ENCODE measurements around the gene SFXN4.
"Not testable (repeated sequence)": the region's sequence is repeated elsewhere in the genome, so short reads cannot be mapped to it uniquely, and the experiment has no call there.

SFXN4 gene

DNA sequence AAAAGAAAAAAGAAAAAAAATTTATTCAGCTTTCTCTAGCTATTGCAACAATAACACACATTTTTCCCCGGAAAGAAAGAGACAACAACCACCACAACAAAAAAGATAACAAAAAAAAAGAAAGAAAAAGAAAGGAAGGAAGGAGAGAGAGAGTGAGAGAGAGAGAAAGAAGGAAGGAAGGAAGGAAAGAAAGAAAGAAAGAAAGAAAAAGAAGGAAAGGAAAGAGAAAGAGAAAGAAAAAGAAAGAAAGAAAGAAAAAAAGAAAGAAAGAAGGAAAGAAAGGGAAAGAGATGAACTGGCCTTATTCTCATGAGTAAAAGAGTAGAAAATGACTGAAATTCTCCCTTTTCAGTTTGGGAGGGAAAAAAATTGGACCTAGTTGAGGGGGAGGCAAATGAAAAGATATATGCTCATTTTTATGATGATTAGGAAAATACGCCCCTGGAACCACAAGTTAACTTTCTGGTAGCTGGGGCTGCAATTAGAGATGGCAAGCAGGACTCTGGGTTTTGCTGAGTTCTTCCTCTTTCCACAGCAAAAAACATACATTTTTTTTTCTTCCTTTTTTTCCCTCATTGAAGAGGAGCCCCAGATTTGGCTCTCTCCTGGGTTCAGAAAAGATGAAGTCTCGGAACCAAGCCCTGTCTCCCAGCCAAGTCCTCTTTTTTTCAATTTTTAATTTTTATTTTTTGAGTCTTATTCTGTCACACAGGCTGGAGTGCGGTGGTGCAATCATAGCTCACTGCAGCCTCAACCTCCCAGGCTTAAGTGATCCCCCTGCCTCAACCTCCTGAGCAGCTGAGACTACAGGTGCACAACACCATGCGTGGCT lies 25.7 kb upstream of the SFXN4 start:
- no peak for DNase-seq (ENCODE audit: low spot score)

DNA sequence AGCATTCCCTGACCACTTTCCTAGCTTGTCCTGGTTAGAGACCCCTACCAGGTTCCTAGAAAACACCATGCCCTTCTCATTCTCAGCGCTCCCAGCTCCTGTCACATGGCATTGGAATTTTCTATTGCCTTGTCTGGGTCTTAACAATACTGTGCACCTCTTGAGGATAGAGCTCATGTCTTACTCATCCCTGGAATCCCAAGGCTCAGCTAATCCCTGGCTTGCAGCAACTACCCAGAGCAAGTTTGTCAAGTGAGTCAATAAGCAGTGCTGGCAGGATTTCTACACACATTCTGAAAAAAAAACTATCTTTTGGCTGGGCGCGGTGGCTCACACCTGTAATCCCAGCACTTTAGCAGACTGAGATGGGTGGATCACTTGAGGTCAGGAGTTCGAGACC lies 24.8 kb upstream of the SFXN4 start:
- DNase-seq (ENCODE audit: low spot score): no peak

DNA sequence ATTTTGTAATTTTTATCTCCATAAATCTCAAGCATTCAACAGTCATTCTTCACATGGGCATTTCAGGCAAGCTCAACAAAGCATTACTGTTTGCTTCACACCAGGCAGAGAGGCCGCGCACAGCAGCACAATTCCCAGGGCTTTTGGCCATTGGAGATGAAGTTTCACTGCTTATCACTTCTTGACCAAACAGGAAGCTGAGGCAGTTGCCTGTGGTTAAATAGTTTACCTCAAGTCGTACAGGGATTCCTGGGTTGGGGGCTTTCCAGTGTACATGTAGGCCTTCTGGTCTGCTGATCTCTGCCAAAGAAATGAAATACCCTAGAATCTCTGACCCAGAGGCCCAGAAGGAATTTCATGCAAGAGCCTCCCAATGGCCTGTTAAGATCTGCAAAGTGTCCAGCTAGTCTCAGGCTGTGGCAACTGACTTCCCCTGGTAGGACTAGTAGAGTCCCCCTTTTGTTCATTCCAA lies 24.3 kb upstream of the SFXN4 start:
- no peak for DNase-seq (ENCODE audit: low spot score)

DNA sequence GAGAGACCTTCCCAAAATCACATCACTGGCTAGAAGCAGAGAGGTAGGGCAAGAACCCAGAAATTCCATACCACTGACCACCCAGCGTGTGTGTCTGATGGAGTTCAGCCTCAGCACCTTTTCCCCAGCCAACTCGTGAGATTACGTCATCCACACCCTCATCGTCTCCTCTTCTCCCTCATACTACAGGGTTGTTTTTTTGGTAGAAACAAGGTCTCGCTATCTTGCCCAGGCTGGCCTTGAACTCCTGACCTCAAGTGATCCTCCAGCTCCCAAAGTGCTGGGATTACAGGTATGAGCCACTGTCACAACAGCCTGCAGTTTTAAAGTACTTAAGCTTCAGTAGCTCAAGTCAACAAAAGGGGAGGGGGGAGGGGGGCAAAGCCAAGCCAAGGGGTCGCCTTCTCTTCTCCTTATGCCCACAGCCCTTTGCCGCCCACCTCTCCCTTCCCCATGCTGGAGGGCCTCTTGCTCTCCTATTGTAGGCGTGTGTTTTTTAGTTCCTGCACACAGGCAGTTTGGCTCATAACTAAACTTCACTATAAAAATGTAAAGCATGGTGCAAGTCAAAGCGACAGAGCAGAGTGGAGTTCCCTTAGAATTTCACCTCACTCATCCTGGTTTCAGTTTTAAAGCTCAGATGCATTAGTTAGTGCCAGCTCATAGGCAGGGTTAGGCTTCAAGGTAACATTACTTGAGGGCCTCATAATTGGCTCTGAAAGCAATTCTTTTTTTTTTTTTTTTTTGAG lies 18.3 kb upstream of the SFXN4 start:
- no peak for DNase-seq (ENCODE audit: low spot score)

DNA sequence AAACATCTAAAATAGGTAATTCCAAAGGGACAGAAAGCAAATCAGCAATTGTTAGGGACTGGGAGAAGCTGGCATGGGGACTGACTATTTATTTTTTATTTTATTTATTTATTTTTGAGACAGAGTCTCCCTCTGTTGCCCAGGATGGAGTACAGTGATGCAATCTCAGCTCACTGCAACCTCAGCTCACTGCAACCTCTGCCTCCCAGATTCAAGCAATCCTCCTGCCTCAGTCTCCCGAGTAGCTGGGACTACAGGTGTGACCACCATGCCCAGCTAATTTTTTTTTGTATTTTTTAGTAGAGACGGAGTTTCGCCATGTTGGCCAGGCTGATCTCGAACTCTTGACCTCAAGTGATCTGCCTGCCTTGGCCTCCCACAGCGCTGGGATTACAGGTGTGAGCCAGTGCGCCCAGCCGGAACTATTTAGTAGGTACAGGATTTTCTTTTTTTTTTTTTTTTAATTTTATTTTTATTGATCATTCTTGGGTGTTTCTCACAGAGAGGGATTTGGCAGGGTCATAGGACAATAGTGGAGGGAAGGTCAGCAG lies 15.4 kb upstream of the SFXN4 start:
- not testable (repeated sequence) for DNase-seq (ENCODE audit: low spot score)

DNA sequence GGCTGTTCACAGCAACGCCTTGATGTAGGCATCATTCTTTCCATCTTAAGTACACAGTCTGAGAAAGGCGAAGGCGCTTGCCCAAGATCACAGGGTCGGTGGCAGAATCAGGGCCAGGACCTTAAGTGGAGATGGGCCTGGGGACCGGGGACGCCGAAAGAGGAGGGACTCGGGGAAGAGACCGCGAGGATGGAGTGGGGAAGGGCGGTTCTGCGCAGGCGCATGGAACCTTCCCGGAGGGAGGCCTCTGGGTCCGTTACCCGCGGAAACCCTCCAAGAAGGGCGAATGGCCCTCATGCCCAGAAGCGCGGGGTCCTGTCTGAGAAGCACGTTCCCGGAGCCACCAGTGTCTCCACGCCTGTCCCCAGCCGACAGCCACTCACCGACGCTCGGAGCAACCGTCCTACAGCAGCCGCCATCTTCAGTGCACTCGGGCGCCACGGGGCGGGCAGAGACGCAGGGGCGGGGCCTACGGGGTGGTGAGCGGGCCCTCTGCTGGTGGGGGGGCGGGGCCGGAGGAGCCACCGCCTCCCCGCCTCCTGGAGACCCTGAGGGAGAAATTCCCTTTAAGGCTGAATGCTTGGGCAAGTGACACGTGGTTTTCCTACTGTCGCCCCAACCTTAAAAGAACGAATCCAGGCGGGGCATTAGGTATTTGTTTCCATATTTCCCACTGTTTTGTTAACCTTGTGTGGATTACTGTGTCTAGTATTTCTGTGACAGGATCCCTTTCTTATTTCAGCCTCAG lies 13.0 kb upstream of the SFXN4 start, which contains the start of gene PRDX3:
Gene PRDX3 (minus strand): TSS at position 441 of the 748 bp plus-strand sequence. CDS start 22 bp downstream, at position 419.
- peak; percentile 93 for DNase-seq (ENCODE audit: low spot score)

DNA sequence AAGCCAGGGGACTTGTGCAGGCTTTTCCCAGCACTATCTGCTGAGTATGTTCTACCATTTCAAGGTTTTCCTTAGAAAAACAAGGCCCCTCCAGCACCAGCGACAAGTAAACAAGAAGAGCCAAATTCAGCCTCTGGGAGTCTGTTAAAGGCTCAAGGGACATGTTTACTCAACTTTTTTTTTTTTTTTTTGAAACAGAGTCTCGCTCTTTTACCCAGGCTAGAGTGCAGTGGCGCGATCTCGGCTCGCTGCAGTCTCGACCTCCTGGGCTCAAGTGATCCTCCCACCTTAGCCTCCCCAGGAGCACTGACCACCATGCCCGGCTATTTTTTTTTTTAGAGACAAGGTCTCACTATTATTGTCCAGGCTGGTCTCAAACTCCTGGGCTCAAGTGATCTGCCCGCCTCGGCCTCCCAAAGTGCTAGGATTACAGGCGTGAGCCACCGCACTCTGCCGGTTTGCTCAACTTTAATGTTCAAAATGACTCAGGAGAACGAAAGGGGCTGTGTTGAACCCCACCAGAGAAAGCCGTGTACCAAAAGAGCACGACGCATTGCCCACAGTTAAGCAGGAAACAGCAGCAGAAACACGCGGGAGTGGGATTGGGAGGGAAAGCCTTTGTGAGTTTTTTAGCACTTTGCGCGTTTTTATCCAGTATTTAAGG lies 12.3 kb upstream of the SFXN4 start:
- DNase-seq (ENCODE audit: low spot score): no peak

DNA sequence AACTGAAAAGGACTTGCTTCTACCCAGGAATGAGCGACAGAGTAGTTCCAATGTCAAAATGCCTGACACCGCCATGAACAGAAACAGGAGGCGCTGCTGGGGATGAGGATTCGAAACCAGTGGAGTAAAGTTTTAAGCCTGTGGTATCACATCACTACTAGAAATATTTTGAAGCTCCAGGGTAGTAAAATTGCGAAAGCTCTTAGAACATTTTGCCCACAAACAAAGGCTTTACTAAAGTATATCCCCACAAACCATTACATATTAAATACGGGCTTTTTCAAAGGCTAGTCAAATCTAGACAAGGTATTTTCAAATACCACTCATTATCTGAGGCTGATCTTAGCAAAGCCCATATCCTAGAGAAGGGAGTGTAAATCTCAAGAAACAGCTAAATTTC lies 10.7 kb upstream of the SFXN4 start:
- DNase-seq (ENCODE audit: low spot score): no peak

DNA sequence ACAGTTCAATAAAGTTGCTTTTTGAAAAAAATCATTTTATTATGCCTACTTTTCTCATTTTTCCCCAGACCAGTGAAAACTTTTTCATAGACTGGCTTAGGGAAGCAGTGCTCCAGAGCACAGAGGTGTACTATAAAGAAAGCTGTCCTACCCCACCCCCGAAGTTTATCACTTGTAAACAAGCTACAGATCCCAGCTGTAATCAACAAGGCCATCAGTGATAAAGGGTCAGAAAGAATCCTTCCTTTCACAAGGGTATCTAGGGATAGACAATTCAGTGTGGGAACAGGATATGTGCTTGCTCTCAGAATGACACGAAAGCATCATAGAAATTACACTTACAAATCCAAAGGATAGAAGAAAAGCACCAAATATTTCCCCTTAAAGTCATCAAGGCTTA lies 8.6 kb upstream of the SFXN4 start:
- DNase-seq (ENCODE audit: low spot score): no peak

DNA sequence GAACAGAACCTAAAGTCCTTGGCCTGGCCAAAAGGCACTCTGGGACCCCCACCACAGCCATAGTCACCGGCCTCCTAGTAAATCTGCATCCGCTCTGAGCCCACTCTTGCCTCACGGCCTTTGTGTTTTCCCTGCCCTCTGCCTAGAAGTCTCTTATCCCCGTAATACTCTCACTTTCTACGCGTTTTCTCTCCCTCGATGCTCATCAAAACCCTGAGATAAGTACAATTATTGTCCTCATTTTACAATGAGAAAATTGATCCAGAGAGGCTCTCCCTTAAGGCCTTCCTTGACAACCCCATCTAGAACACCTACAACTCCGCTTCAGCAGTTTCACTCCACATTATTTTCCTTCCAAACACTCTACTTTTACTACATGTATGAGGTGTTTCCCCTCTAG lies 1.5 kb upstream of the SFXN4 start:
- no peak for DNase-seq (ENCODE audit: low spot score)

DNA sequence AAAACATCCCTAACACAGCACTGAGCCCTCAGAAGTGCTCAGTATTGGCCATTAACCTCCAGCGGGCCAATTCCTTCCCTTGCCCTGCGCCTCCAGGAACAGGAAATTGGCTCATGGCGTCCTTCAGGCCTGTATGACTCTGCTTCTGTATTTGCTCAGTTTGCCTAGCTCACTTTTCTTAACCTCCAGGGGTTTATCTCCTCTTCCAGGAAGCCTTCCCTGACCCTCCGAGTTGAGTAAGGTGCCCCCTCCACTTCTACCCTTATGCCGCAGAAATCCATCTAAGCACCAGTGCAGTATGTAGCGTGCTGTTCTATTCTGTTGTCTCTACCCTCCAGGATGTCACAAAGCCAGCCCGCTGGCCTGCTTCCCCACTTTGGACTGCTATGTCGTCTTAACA lies 1.1 kb upstream of the SFXN4 start:
- DNase-seq (ENCODE audit: low spot score): peak; percentile 16

DNA sequence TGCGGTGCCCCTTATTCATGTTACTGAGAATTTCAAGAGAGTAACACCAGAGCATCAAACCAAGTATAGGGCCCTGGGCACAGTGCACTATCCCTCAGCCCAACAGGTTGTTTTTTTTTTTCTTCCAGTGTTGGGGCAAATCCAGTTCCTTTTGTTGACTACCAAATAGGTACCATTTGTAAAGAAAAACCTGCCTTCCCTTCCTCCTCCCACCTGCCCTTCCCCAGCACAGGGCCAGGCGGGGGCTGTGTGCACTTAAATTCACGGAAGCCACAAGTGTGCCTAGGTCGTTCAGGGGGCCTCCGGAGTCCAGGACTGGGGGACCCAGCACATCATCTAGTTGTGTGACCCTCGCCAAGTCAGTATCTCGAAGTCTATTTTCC lies 595 bp upstream of the SFXN4 start:
- no peak for DNase-seq (ENCODE audit: low spot score)

DNA sequence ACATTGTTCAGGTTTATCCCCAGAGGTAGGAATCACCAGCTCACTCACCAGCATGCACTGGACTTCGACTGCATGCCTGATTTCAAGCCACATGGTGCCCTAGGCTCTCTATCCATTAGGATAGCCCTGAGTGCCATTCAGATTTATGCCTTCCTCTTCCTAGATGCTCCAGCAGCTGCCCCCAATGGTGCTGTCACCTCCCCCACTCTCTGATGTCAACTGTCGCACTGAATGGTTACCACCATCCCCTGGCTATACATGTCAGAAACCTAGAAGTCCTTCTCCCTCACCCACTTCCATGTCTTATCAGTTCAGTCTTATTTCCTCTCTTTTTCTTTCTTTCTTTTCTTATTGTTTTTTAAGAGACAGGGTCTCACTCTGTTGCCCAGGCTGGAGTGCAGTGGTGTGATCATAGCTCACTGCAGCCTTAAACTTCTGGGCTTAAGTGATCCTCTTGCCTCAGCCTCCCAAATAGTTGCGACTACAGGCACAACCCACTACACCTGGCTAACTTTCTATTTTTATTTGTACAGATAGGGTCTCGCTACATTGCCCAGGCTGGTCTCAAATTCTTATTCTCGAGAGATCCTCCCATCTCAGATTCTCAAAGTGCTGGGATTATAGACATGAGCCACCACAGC lies 2.9 kb downstream of the SFXN4 start:
- no peak for DNase-seq (ENCODE audit: low spot score)

DNA sequence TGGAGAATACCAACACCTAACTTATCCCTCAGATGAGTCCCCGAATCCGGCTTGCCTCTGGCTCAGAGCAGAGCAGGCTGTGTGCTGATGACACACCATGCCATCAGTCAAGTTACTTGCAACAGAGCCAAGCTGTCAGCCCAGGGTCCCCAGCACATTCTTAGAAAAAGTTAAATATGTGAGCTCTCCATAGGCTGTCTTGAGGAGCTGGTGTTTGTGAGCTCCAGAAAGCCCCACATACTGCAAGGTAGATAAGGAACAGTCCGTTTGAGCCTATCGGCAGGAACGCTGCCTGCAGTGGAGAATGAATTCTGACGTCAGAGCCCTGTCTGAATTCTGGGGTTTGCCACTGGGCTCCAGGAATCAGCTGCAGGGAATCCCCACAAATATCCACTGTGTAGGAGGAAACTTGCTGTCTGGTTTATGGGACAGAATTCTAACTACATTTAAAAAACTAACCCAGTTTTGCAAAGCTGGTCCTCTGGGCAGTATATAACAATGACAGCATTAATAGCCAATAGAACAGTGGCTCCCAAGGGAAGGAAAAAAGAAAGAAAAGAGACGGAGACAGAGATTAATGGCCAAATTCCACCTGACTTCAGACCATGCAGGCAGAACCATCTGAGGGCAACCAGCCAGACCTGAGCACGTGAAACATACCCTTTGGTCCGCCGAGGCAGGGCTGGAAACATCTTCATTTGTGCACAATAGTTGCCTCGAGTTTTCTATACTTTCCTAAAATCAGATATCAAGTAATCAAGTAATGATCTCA lies 3.6 kb downstream of the SFXN4 start:
- DNase-seq (ENCODE audit: low spot score): no peak

DNA sequence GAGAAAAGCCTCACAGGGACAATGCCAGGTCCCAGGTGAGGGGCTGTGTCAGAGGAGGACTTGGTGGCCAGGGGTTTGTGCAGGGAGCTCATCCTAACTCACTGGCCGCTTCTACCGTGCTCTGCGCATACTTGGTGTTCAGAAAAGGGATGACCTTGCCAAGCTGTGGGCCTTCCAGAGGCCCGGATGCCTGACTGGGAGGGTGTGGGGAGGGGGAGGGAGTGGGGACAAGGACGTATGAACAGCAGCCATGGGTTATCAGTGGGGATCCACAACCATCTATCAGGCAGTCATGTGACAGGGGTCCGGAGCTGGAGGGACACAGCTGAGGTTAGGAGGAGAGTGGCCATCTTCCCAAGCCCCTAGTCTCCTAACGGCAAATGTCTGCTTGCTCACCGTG lies 6.2 kb downstream of the SFXN4 start:
- DNase-seq (ENCODE audit: low spot score): no peak

DNA sequence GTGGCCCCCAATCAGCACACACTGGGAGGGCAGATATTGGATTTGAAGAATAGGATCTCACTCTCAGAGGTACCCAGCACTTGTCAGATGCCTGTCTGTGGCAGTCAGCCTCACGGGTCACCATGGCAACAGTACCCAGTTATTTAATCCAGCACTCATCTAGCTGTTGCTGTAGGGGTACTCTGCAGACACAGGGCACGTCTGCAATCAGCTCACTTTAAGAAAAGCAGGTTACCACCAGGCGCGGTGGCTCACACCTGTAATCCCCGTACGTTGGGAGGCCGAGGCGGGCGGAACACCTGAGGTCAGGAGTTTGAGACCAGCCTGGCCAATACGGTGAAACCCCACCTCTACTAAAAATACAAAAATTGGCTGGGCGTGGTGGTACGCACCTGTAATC lies 11.9 kb downstream of the SFXN4 start:
- no peak for DNase-seq (ENCODE audit: low spot score)

DNA sequence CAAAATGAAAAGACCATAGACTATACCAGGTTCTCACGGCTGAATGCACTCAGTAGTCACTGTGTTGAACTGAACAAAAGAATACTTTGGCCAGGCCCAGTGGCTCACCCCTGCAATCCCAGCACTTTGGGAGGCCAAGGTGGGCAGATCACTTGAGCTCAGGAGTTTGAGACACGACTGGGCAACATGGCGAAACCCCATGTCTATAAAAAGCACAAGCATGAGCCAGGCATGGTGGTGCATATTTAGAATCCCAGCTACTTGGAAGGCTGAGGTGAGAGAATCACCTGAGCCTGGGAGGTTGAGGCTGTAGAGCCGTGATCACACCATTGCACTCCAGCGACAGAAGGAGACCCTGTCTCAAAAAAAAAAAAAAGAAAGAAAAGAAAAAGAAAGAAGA lies 12.5 kb downstream of the SFXN4 start:
- no peak for DNase-seq (ENCODE audit: low spot score)

DNA sequence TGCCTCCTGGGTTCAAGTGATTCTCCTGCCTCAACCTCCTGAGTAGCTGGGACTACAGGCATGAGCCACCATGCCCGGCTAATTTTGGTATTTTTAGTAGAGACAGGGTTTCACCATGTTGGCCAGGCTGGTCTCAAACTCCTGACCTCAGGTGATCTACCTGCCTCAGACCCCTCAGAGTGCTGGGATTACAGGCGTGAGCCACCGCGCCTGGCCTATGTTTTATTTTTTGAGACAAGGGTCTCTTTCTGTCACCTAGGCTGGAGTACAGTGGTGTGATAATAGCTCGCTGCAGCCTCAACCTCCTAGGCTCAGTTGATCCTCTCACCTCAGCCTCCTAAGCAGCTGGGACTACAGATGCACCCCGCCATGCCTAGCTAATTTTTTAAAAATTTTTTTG lies 13.9 kb downstream of the SFXN4 start:
- not testable (repeated sequence) for DNase-seq (ENCODE audit: low spot score)

DNA sequence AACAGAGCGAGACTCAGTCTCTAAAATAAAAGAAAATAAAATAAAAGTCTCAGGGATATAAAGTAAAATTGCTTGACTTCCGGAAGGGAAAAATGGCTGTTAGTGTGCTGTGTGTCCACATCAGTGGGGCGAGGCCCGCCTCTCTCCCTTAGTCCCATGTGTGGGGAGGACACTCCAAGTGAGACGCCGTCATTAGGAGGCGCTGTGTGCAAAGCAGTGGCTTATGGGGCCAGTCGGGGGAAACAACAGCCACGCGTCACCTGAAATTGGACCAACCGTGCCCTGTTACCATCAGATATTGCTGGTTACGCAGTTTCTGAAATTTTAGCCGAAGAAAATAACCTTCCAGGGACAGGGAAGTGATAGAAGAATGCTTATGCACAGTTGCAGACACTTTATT lies 15.8 kb downstream of the SFXN4 start:
- DNase-seq (ENCODE audit: low spot score): no peak

DNA sequence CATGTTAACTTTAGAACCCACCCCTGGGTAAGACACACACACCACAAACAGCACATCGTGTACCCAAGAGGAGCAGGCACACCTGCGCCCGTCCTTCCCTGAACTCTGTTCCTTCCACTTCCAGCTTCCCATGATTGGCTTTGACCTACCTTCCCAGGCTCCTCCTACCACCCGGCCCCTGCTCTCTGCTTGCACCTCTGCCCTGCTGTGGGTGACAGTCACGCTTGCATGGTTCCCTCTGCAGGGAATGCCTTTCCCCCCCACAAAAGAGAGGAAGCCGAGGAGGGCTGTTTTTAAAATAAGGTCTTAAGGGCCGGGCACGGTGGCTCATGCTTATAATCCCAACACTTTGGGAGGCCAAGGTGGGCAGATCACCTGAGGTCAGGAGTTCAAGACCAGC lies 16.4 kb downstream of the SFXN4 start:
- no peak for DNase-seq (ENCODE audit: low spot score)

Measured in cerebellar cortex (tissue), 1 donor.